ENCODE measurements around the gene ABHD17C. TPM values are rescaled to one million over a fixed set of nuclear protein-coding genes. Genes with fewer than 3 reads are reported as not detected.
A peak's percentile ranks its signal among the peaks of the same experiment; 100 is the strongest.

Gene ABHD17C
- total RNA-seq, 2 donors from 2014 or later, result 20.9 to 21.5 TPM

DNA sequence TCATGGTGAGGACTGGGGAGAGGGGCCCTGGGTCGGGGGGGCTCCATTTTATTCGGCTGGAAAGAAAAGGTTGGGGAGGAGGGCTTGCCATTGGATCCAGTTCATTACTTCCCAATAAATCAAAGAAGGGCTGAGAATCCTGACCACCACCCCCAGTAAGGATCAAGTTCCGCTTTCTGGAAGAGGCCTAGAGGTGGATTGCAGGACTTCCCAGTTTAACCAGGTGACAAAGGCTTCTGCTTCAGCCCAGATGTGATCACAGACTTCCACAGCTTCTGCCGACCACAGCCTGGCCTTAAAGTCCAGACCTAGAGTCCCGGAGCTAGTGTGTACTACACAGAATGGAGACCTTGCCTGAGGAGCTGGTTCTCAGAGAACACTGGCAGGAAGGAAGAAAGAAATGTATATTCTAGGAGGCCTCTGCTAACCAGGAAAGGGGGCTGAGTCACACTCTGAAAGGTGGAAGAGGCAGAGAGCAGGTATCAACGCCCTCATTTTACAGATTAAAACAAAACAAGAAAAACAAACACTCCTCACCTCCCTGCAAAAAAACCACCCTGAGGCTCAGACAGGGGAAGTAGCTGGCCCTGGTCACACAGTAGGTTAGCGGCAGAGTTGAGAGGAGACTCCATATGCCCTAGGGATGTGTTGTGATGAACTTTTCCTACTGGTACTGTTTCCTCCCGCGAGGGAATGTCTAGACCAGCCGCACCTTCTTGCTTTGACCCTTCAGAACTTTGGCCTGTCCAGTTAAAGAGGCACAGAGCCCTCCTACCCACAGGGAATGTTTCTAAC, 82.9 kb downstream of the ABHD17C start:
- H3K9ac ChIP-seq (ENCODE audit: extremely low read depth, low read length, poor library complexity, severe bottlenecking), result no peak overlapping the region
- no peaks in the 10 kb centered on the region for H3K36me3 ChIP-seq (ENCODE audit: control insufficient read depth, insufficient read depth, low read length)
- H3K27ac ChIP-seq (ENCODE audit: low read depth, low read length), result no peak overlapping the region
- no peak overlapping the region for H3K4me3 ChIP-seq (ENCODE audit: low read length)
- WGBS, 2 experiments (ENCODE audit: insufficient coverage in 1 of 2, insufficient read length in 1 of 2), result 85 to 97% methylated on average over 5 to 10 of the region's 10 CpGs
- H3K27me3 ChIP-seq (ENCODE audit: control insufficient read depth, insufficient read depth, low read length, poor library complexity, severe bottlenecking), result peaks cover 63% of the 10 kb centered on the region
- no peaks in the 10 kb centered on the region for H3K9me3 Mint-ChIP-seq
- peaks cover 54% of the 10 kb centered on the region for H3K27me3 Mint-ChIP-seq (ENCODE audit: insufficient read depth)
- no peak for TF ChIP-seq CTCF (conservative IDR thresholded peaks at IDR 0.05)
- H3K4me3 Mint-ChIP-seq, result no peak overlapping the region
- no peaks in the 10 kb centered on the region for H3K4me1 ChIP-seq (ENCODE audit: control insufficient read depth, insufficient read depth, low read length)
- H3K4me1 Mint-ChIP-seq, result peaks cover 7% of the 10 kb centered on the region
- no peak for DNase-seq
- H3K9me3 ChIP-seq (ENCODE audit: control insufficient read depth, low read length), result no peaks in the 10 kb centered on the region
- H3K36me3 Mint-ChIP-seq (ENCODE audit: low read depth), result no peaks in the 10 kb centered on the region
- no peak overlapping the region for H3K27ac Mint-ChIP-seq

DNA sequence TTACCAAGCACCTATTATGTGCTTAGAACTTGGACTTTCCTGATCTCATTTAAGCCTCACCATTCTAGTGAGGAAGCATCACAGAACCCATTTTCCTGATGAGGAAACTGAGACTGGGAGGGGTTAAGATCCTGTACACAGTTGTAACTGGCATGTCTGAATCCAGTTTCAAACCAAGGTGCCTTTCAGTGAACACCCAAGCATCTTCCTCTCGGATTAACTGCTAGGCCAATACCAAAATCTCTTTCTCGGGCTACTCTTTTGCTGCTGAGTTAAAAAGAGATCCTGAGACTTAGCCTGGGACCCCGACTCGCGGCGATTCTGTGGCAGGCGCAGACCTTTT, 83.5 kb downstream of the ABHD17C start:
- WGBS, 2 experiments (ENCODE audit: insufficient coverage in 1 of 2, insufficient read length in 1 of 2), result 27 to 42% methylated on average over 5 to 7 of the region's 7 CpGs
- no peak overlapping the region for H3K27ac ChIP-seq (ENCODE audit: low read depth, low read length)
- no peak for TF ChIP-seq CTCF (conservative IDR thresholded peaks at IDR 0.05)
- Mint-ChIP-seq H3K36me3 (ENCODE audit: low read depth) (no peaks in the 10 kb centered on the region), H3K27me3 (ENCODE audit: insufficient read depth) (peaks cover 59% of the 10 kb centered on the region), H3K4me1 (peaks cover 7% of the 10 kb centered on the region), H3K27ac (no peak overlapping the region), H3K9me3 (no peaks in the 10 kb centered on the region), H3K4me3 (peak overlapping the region; percentile 56)
- no peak for DNase-seq
- H3K9me3 ChIP-seq (ENCODE audit: control insufficient read depth, low read length), result no peaks in the 10 kb centered on the region
- no peaks in the 10 kb centered on the region for H3K36me3 ChIP-seq (ENCODE audit: control insufficient read depth, insufficient read depth, low read length)
- H3K4me3 ChIP-seq (ENCODE audit: low read length), result no peak overlapping the region
- peaks cover 69% of the 10 kb centered on the region for H3K27me3 ChIP-seq (ENCODE audit: control insufficient read depth, insufficient read depth, low read length, poor library complexity, severe bottlenecking)
- no peak overlapping the region for H3K9ac ChIP-seq (ENCODE audit: extremely low read depth, low read length, poor library complexity, severe bottlenecking)
- H3K4me1 ChIP-seq (ENCODE audit: control insufficient read depth, insufficient read depth, low read length), result no peaks in the 10 kb centered on the region

- Histone ChIP-seq H3K4me3 (ENCODE audit: low read length) (peak within 1 kb of the TSS; percentile 69), H3K27me3 (ENCODE audit: control insufficient read depth, insufficient read depth, low read length, poor library complexity, severe bottlenecking) (peaks cover 72% of the 10 kb centered on the region), H3K9ac (ENCODE audit: extremely low read depth, low read length, poor library complexity, severe bottlenecking) (no peak within 1 kb of the TSS), H3K27ac (ENCODE audit: low read depth, low read length) (no peak within 1 kb of the TSS), H3K36me3 (ENCODE audit: control insufficient read depth, insufficient read depth, low read length) (no peaks in the 10 kb centered on the region), H3K9me3 (ENCODE audit: control insufficient read depth, low read length) (no peaks in the 10 kb centered on the region), H3K4me1 (ENCODE audit: control insufficient read depth, insufficient read depth, low read length) (no peaks in the 10 kb centered on the region)
- peak; percentile 97 for TF ChIP-seq CTCF (conservative IDR thresholded peaks at IDR 0.05)
- 1 to 2% methylated on average over 9 to 75 of the region's 75 CpGs for WGBS, 2 experiments (ENCODE audit: insufficient coverage in 1 of 2, insufficient read length in 1 of 2)
- Mint-ChIP-seq H3K9me3 (no peaks in the 10 kb centered on the region), H3K4me3 (peak within 1 kb of the TSS; percentile 56), H3K27me3 (ENCODE audit: insufficient read depth) (peaks cover 62% of the 10 kb centered on the region), H3K4me1 (peaks cover 7% of the 10 kb centered on the region), H3K36me3 (ENCODE audit: low read depth) (no peaks in the 10 kb centered on the region), H3K27ac (no peak within 1 kb of the TSS)
- peak; percentile 96 for DNase-seq
These were observed 84.0 kb downstream of the ABHD17C start, which contains the start of gene CEMIP for GRCh38 chr15:80778964-80779657. CEMIP (plus strand) TSS chr15:80779370; CDS start chr15:80873880, 94,510 bp downstream.
